Measurements from ENCODE around the gene PRPF40B. TPM values are rescaled to one million over a fixed set of nuclear protein-coding genes. Genes with fewer than 3 reads are reported as not detected.
"Not testable (repeated sequence)": the region's sequence is repeated elsewhere in the genome, so short reads cannot be mapped to it uniquely, and the experiment has no call there.

The PRPF40B gene
- total RNA-seq, 1 donor from 2014 or later = 19.1 TPM

DNA sequence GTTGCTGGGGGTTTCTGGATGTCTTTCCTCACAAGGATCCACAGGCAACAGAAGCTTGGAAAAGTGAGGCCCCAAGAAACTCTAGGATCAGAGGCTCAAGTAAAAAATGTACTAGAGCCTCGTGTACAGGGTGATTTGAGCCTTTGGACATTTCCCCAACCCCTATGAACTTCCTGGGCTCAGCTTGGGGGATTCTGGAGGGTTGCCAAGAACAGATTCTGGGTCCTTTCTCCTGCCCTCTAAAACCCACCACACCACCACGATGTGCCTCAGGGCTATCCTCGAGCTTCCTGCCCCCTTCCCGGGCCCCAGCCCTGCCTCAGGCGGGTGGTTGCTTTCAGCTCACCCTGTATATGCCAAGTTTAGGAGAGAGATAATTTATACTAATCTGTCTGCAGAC is 18.5 kb upstream of the PRPF40B start:
- intact Hi-C loops (cut with DNase I) = no loop called here
- DNase-seq (no peak), ATAC-seq (ENCODE audit: poor library complexity) (no peak)

DNA sequence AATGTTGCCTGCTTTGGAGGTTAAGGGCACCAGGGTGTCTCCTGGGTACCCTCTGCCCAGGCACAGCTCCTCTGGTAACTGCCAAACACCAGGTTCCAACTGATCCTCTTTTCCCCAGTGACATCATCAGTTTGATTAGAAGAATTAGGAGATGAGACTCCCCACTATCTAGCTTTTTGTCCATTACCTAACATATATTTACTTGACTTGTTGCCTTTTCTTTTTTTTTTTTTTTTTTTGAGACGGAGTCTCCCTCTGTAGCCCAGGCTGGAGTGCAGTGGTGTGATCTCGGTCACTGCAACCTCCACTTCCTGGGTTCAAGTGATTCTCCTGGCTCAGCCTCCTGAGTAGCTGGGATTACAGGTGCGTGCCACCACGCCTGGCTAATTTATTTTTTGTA is 17.8 kb upstream of the PRPF40B start, which contains the start of gene FAM186B:
Gene FAM186B (minus strand): TSS at position 101 of the 400 bp plus-strand sequence. CDS start 162 bp downstream, outside the sequence.
- ATAC-seq (ENCODE audit: poor library complexity); DNase-seq; intact Hi-C loops (cut with DNase I): not testable (repeated sequence)

DNA sequence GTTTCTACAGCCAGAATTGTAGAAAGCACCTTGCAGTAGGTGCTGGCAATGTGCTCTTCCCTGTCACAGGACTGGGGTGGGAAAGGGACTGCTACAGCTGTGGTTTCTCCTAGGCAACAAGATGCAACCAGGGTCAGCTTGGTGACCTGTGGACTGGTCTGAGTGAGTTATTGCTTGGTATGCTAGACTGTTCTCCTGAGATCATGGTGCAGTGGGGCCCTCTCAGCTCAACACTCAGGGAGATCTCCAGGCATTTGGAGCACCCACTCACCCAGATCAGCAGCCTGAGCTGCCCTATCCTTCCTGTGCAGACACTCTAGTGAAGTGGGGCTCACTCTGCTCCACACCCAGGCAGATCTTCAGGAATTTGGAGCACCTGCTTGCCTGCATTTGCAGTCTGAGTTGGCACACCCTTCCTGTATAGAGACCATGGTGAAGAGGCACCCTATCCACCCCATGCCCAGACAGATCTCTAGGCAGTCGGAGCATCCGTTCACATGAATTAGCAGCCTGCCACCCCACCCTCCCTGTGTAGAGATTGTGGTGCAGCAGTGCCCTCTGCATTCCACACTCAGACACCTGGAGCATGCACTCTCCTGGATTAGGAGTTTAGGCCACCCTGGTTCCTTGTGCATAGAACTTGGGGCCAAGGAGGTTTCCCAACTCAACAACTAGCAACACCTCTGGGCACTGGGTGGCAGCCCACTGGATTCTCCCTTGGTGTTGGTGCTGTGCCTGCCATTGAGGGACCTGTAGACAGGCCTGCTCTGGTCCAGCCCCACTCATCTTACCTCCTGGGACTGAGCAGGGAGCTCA is 14.1 kb upstream of the PRPF40B start:
- DNase-seq (no peak), ATAC-seq (ENCODE audit: poor library complexity) (no peak)
- intact Hi-C loops (cut with DNase I) = no loop called here

DNA sequence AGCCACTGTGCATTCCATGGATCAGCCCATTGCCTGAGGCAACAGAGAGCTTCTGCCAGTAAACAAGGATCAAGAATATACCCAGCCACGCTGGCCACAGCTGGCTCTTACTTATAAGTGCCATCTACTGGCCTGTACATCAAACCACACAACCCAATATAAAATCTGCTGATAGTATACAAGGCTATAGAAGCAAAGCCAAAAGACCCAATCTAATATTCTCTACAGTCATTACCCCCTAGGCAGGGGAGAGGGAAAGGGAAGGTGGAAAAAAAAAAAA is 13.5 kb upstream of the PRPF40B start:
- no peak for ATAC-seq (ENCODE audit: poor library complexity)
- intact Hi-C loops (cut with DNase I) = no loop called here

DNA sequence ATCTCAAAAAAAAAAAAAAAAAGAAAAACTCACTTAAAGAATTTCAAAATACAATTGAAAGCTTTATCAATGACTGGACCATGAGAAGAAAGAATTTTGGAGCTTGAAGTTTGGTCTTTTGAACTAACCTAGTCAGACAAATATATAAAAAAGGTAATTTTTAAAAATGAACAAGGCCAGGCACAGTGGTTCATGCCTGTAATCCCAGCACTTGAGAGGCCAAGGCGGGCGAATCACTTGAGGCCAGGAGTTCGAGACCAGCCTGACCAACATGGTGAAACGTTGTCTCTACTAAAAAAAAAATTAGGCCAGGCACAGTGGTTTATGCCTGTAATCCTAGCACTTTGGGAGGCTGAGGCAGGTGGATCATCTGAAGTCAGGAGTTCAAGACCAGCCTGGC is 12.6 kb upstream of the PRPF40B start:
- intact Hi-C loops (cut with DNase I); DNase-seq; ATAC-seq (ENCODE audit: poor library complexity): not testable (repeated sequence)

More for the DNA sequence above, 13.5 kb upstream of the PRPF40B start:
- DNase-seq = no peak

DNA sequence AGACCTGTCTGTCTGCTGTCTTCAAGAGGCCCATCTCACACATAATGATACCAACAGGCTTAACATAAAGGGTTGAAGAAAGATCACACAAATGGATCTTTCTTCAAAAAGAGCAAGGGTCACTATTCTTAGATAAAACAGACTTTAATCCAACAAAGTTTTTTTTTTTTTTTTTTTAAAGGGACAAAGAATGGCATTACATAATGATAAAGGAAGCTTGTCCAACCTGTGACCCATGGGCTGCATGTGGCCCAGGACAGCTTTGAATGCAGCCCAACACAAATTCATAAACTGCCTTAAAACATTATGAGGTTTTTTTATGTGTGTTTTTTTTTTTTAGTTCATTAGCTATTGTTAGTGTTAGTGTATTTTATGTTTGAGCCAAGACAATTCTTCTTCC is 11.2 kb upstream of the PRPF40B start:
- ATAC-seq (ENCODE audit: poor library complexity) (no peak), DNase-seq (no peak)
- intact Hi-C loops (cut with DNase I) = no loop called here

DNA sequence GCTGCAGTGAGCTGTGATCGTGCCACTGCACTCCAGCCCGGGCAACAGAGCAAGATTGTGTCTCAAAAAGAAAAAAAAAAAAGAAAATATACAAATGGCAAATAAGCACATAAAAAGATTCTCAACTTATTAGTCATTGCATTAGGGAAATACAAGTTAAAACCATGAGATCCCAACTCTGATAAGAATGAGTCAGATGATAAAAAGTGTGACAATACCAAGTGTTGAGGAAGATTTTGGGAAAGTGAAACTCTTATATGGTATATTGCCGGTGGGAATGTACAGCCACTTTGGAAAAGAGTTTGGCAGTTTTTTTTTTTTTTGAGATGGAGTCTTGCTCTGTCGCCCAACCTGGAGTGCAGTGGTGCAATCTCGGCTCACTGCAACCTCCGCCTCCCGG is 7.6 kb upstream of the PRPF40B start:
- intact Hi-C loops (cut with DNase I) = no loop called here
- no peak for ATAC-seq (ENCODE audit: poor library complexity)
- DNase-seq = no peak

DNA sequence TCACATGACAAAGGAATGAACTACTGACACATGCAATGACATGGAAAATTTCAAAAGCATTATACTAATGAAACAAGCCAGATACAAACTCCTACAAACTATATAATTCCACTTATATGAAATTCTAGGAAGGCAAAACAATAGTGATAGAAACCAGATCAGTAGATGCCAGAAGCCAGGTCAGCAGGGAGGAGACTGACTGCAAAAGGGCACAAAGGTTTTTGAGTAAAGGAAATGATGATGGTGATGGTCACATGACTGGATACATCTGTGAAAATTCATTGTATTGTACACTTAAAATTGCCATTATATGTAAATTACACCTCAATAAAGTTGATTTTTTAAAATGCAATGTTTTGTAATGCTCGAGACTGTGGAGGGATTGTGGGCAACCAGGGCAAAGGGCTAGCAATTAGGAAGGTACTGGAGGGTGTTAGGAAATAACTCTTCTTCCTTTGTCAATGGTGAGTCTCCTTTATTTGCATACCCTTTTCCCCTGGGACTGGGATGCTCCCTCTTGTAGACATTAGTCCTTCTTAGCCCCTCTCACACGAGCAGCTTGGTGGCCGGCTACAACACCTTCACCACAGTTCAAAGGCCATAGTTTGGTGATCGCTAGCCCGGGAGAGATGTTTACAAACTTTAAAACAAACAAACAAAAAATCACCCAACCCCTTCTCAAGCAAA is 6.7 kb upstream of the PRPF40B start:
- DNase-seq (no peak), ATAC-seq (ENCODE audit: poor library complexity) (no peak)
- intact Hi-C loops (cut with DNase I) = no loop called here

DNA sequence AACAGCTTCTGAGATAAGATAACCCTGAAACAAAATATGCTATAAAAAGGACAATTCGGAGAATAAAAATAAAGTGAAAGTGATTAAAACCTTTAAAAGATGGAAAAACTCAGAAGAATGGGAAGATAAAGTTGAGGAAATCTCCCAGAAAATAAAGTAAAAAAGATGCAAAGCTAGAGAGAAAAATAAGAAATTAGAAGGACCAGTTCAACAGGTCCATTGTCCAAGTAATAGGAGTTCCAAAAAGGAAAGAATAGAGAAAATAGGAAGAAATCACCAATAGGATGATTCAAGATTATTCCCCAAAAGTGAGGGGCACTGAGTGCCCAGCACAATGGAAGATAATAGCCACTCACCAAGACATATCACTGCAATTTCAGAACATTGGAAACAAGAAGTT is 4.8 kb upstream of the PRPF40B start:
- intact Hi-C loops (cut with DNase I) = no loop called here
- DNase-seq (no peak), ATAC-seq (ENCODE audit: poor library complexity) (no peak)

DNA sequence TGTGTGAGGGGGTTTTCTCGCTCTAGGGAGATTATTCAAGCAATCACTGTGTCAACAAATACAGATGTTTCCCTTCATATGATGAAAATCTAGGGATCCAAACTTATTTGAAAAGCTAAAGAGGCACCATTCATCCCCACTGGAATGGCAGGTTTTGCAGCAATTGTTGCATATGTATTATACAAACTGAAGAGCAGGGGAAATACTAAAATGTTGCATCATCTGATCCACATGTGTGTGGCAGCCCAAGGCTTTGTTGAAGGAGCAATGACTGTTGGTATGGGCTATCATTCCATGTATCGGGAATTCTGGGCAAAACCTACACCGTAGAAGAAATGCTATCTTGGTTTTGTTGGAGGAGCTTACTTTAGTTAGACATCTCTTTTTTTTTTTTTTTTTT is 4.1 kb upstream of the PRPF40B start:
- no peak for ATAC-seq (ENCODE audit: poor library complexity)

DNA sequence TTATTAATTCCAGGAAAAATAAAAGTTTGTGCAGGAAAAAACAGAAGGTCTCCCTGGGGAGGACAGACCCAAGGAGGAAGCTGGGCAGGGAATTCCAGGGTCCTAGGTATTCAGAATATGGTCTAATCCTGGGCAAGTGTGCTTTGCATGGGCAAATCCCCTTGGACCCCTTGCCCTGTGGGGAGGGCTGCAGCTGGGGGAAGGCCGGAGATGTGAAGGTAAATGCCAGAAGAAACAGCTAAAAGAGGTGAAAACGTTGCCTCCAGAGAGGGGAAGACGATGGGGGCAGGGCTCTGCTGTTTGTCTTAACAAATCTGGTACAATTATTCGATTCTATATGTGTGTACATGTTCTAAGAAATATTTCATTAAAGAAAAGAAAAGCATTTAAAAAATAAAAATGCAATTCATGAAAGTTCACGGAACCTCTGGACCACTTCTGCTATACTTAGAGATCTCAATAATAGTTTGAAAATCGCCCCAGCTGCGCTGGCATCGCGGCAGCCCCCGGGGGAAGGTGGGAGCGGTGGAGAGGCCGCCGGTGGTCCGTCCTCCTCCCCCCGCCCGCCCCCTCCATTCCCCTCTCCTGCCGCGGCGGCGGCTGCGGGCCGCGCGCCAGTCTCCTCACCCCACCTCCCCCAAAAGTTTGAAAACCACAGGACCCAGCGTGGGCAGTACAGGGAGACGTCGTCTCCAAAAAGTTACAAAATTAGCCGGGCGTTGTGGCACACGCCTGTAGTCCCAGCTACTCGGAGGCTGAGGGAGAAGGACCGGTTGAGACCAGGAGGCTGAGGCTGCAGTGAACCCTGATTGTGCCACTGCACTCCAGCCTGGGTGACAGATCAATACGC is 1.5 kb upstream of the PRPF40B start:
- intact Hi-C loops (cut with DNase I) = no loop called here
- ATAC-seq (ENCODE audit: poor library complexity) = no peak
- no peak for DNase-seq

More for the DNA sequence above, 4.1 kb upstream of the PRPF40B start:
- DNase-seq = no peak
- intact Hi-C loops (cut with DNase I) = no loop called here

DNA sequence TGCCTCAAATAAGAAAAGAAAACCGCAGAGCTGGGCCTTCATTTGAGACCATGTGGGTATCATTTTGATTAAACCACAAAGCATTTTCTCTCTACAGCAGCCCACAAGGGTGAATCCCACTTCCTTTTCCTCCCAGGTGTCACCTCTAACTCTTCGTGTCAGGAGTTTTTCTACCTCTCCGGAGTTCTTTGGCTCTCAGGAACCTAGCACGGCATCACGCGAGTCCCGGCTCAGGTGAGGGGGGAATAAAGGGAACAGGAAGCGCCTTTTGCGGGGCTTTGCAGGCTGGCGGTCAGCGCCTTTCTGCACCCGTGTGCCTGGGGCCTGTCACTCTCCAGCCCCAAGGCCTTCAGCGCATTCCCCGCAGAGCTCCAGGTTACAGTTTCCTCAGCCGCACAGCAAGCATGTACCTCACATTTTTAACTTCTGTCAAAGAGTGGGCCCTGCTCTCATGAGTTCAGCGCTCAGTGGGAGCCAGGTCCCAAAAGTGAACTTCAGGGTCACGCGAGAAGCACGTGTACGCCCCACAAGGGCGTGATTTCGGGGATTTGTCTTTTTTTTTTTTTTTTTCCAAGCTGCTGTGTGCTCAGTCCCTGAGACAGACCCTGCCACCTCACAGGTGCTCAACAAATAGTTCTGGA is 740 bp upstream of the PRPF40B start:
- peak; percentile 49 for DNase-seq
- ATAC-seq (ENCODE audit: poor library complexity) = peak; percentile 51
- intact Hi-C loops (cut with DNase I) = no loop called here

DNA sequence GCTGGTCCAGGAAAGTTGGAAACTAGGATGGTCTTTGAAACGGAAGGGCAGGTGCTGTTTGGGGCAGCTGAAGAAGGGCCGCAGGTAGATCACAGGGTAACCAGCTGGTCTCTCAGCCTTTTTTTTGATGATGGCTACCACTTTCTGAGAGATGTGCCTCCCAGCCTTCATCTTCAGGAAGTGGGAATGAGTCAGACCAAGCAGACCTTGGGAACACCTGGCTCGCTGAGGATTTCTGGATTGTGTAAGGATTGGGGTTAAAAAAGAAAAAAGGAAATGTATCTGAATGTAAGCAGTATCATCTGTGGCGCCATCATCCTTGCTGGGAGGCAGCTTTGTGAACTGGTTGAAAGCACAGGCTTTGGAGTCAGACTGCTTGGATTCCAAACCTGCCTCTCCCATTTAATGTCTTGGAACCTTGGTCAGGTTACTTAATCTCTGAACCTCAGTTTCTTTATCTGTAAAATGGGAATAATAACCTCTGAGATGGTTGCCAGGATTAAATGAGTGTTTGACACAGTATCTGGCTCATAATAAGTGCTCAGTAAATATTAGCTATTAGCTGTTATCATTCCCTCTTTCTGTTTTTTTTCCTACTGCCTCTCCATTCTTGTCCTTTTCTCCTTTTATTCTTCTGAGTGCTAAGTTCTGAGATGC is 1.7 kb downstream of the PRPF40B start:
- DNase-seq = no peak
- ATAC-seq (ENCODE audit: poor library complexity) = no peak
- intact Hi-C loops (cut with DNase I) = no loop called here

DNA sequence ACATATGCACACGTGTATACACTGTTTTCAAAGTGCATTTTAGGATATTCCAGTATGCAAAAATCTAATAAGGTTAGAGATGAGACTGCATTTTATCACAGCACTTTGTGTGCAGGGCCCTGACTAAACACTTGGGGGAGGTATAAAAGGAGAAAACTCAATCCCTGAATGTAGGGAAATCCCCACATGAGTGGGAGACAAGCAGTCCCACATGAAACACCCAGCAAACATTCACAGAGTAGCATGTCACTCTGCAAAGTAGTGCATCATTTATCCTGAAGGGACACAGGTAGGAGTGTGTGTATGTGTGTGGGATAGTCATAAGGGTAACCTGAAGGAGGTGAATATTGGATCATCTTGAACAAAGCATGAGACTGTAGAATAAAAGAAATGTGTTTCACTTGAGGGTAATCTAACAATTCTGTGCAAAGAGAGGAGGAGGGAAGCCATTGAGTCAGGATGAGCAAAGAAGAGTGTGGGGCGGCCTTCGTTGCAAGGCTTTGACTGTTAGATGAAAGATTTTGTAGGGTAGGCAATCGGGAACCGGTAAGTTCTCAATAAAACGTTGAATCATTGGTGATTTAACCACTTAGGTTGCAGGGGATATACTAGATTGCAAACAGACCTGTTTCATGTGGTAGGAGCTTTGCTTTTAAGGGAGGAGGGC is 2.9 kb downstream of the PRPF40B start:
- no peak for ATAC-seq (ENCODE audit: poor library complexity)
- intact Hi-C loops (cut with DNase I) = no loop called here
- no peak for DNase-seq

DNA sequence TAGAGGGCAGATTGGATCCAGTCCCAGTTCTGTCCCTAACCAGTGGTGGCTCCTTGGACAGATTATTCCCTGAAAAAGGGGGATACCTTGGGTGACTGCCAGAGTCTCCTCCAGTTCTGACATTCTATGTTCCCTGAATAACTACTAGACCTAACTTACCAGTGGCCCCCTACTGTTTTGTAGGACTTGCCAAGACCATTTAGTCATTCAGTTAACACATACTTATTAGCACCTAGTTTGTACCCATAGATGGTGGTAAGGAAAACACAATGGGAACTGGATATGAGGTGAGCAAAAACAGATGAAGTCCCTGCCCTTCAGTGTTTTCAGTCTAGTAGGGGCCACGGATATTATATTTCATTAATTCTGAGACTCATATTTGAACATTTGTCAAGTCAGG is 3.5 kb downstream of the PRPF40B start:
- ATAC-seq (ENCODE audit: poor library complexity) (no peak), DNase-seq (no peak)
- intact Hi-C loops (cut with DNase I) = no loop called here

DNA sequence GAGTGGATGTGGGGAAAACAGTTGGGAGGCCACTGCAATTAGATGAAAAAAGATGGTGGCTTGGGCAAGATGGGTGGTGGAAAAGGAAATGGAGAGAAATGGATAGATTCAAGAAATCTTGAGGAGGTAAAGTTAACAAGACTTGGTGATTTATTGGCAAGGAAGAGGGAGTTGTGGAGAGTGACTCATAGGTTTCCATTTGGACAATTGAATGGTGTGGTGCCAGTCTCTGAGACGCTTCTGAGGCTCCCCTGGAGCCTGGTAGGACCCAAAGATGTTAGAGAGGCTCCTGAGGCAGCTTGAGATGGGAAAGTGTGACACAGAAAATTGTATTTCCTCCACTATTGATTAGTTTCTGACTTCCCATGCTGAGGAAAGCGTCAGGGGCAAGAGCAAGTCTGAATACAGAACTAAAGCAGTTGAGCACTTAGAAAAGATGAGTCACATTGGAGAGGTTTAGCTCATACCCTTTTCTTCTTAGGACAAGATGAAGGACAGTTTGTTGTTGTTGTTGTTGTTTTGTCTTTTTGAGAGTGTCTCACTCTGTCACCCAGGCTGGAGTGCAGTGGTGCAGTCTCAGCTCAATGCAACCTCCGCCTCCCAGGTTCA is 4.5 kb downstream of the PRPF40B start:
- intact Hi-C loops (cut with DNase I) = no loop called here
- no peak for ATAC-seq (ENCODE audit: poor library complexity)

DNA sequence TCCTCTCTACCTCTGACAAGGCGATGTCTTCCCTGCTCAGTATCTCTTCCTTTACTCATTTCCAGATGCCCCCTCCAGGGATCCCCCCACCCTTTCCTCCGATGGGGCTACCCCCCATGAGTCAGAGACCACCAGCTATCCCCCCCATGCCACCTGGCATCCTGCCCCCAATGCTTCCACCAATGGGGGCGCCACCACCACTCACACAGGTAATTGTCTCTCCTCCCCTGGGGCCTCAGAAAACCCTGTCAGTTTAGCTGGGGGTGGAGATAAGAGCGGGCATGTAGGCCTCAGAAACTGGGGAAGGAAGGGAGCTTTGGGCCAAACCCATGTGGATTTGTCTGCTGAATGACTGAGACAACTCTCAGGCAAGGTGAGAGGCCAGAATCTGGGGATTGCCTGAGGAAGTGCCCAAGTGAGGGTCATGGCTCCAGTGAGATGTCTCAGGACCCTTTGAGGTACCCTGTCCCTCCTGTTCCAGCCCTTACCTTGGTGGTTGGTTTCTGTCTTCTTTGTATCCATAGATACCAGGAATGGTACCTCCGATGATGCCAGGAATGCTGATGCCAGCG is 8.1 kb downstream of the PRPF40B start:
- no peak for DNase-seq
- intact Hi-C loops (cut with DNase I) = no loop called here
- no peak for ATAC-seq (ENCODE audit: poor library complexity)

More for the DNA sequence above, 4.5 kb downstream of the PRPF40B start:
- no peak for DNase-seq
